Measurements from ENCODE around the gene SUCLA2.

DNA sequence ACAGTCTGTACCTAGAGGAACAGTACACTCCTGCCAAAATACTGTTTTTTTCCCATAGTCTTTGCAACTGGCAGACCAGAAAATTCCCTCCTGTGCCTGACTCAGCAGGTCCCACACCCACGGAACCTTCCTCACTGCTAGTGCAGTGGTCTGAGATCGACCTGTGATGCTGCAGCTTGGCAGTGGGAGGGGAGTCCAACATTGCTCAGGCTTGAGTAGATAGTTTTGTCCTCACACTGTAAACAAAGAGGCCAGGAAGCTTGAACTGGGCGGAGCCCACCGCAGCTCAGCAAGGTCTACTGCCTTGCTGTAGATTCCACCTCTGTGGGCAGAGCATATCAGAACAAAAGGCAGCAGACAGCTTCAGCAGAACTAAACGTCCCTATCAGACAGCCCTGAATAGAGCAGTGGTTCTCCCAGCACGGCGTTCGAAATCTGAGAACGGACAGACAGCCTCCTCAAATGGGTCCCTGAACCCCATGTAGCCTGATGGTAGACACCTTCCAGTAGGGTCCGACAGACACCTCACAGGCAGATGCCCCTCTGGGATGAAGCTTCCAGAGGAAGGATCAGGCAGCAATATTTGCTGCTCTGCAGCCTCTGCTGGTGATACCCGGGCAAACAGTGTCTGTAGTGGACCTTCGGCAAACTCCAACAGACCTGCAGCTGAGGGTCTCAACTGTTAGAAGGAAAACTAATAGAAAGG, 92.7 kb downstream of the SUCLA2 start:
- TF ChIP-seq SUZ12 (IDR thresholded peaks at IDR 0.05; ENCODE audit: extremely low read depth, insufficient read depth, insufficient read length), result no peak
- TF ChIP-seq ZNF274 (IDR thresholded peaks at IDR 0.05; ENCODE audit: low read depth, low read length), result no peak
- TF ChIP-seq YY1 (IDR thresholded peaks at IDR 0.05; ENCODE audit: insufficient read depth, insufficient read length), result no peak
